Subcutaneous adipose tissue (tissue), 4 donors: ENCODE data around the gene PDLIM1. TPM values are rescaled to one million over a fixed set of nuclear protein-coding genes. Genes with fewer than 3 reads are reported as not detected.

Experiments
- CTCF ChIP-seq: fragments of 450-650 bp; IDR thresholded peaks from one replicate; pipeline ENCODE4 v1.5.1; 2016; ENCODE audit warnings: low read depth, mild to moderate bottlenecking, control low read depth, antibody characterized with exemption, moderate library complexity
- total RNA-seq, 4 donors: library from RNA; depleted of rRNA; stranded (reverse); fragments of >200 nt; gene quantifications; one replicate each; pipeline ENCODE4 v1.1.0, GENCODE V29; 2016

The PDLIM1 gene
- total RNA-seq, 4 donors from 2014 or later, result 79.2 to 118 (median 96.4) TPM

- no peak for TF ChIP-seq CTCF
Observed at GRCh38 chr10:95295031-95295755, 4.4 kb upstream of the PDLIM1 start.

GRCh38 chr10:95293631-95294030, 2.8 kb upstream of the PDLIM1 start:
- no peak for TF ChIP-seq CTCF

GRCh38 chr10:95291365-95292039, 699 bp upstream of the PDLIM1 start:
- TF ChIP-seq CTCF, result no peak

GRCh38 chr10:95289921-95290421, 832 bp downstream of the PDLIM1 start:
- TF ChIP-seq CTCF, result no peak

GRCh38 chr10:95289003-95289920, 1.5 kb downstream of the PDLIM1 start:
- no peak for TF ChIP-seq CTCF

- no peak for TF ChIP-seq CTCF
Observed at GRCh38 chr10:95288303-95288702, 2.5 kb downstream of the PDLIM1 start.
